SK-N-SH (cell line): Measurements from ENCODE around the gene CDK6. TPM values are rescaled to one million over a fixed set of nuclear protein-coding genes. Genes with fewer than 3 reads are reported as not detected.

Source experiments
- CTCF ChIA-PET: fragments of 300-600, 350-600 bp; formaldehyde crosslinking; extraction: SDS; loops from one replicate; lab custom pipeline; 2021; lab: Yijun Ruan, JAX
- POLR2A ChIA-PET: fragments of 350-600 bp; sonication (Branson Sonifier 250); formaldehyde crosslinking; extraction: SDS; loops from one replicate; lab custom pipeline; 2020; ENCODE audit warnings: antibody characterized with exemption, inconsistent platforms; lab: Yijun Ruan, JAX
- DNase-seq: peaks from one replicate; pipeline ENCODE4 v3.0.0; 2012
- H2AFZ ChIP-seq: fragments of 200-600 bp; sonication (generic); 2 replicates; pipeline ENCODE4 v1.8.1; 2016; ENCODE audit warnings: antibody characterized with exemption, mild to moderate bottlenecking, low read depth
- H3F3A ChIP-seq: fragments of 200-600 bp; sonication (generic); replicated peaks from 2 replicates; pipeline ENCODE3; 2016; ENCODE audit warnings: antibody characterized with exemption, mild to moderate bottlenecking; ENCODE audit not compliant: insufficient read depth
- H3K27ac ChIP-seq, 2 experiments: fragments of 200-500 bp in 1 of 2; fragments of 200-600 bp in 1 of 2; sonication (Bioruptor generic) in 1 of 2; sonication (generic), shearing (Covaris generic) in 1 of 2; 2 replicates each; pipeline versions ENCODE4 v1.5.1 to v1.6.1; 2014 to 2016; ENCODE audit warnings: low read depth in 2 of 2, inconsistent platforms in 1 of 2, low read length in 1 of 2, mild to moderate bottlenecking in 1 of 2, mixed read lengths in 1 of 2
- H3K27me3 ChIP-seq: fragments of 200-600 bp; sonication (generic), shearing (Covaris generic); 2 replicates; pipeline ENCODE4 v1.6.1; 2016; ENCODE audit warnings: mixed run types; ENCODE audit not compliant: insufficient read depth
- H3K36me3 ChIP-seq, 2 experiments: fragments of 200-500 bp in 1 of 2; fragments of 200-600 bp in 1 of 2; sonication (Bioruptor generic) in 1 of 2; sonication (generic) in 1 of 2; replicated peaks in 1 of 2; 2 replicates each; pipeline versions ENCODE3 to v1.5.1; 2014 to 2016; ENCODE audit warnings: low read length in 1 of 2, mild to moderate bottlenecking in 1 of 2; ENCODE audit not compliant: insufficient read depth in 2 of 2, control insufficient read depth in 1 of 2
- H3K4me1 ChIP-seq, 2 experiments: fragments of 200-500 bp in 1 of 2; fragments of 200-600 bp in 1 of 2; sonication (Bioruptor generic) in 1 of 2; sonication (generic), shearing (Covaris generic) in 1 of 2; 2 replicates each; pipeline versions ENCODE4 v1.5.1 to v1.6.1; 2014 to 2016; ENCODE audit warnings: low read depth in 1 of 2, low read length in 1 of 2, mixed run types in 1 of 2; ENCODE audit not compliant: insufficient read depth in 2 of 2, control insufficient read depth in 1 of 2
- H3K4me2 ChIP-seq: fragments of 200-600 bp; sonication (generic), shearing (Covaris generic); 2 replicates; pipeline ENCODE4 v1.6.1; 2017; ENCODE audit warnings: mixed run types
- H3K4me3 ChIP-seq, 2 experiments: fragments of 200-500 bp in 1 of 2; fragments of 200-600 bp in 1 of 2; sonication (Bioruptor generic) in 1 of 2; sonication (generic), shearing (Covaris generic) in 1 of 2; 2 replicates each; pipeline versions ENCODE4 v1.5.1 to v1.8.1; 2014 to 2016; ENCODE audit warnings: low read depth in 2 of 2, inconsistent platforms in 1 of 2, low read length in 1 of 2, mild to moderate bottlenecking in 1 of 2, mixed read lengths in 1 of 2, moderate library complexity in 1 of 2
- H3K79me2 ChIP-seq: fragments of 200-600 bp; sonication (generic); 2 replicates; pipeline ENCODE4 v1.8.1; 2017; ENCODE audit warnings: mild to moderate bottlenecking; ENCODE audit not compliant: insufficient read depth
- H3K9ac ChIP-seq: fragments of 200-600 bp; sonication (generic); 2 replicates; pipeline ENCODE4 v1.6.1; 2017; ENCODE audit warnings: mixed run types
- H3K9me2 ChIP-seq: fragments of 200-600 bp; sonication (generic); 2 replicates; pipeline ENCODE4 v1.6.1; 2017; ENCODE audit warnings: mixed run types
- H3K9me3 ChIP-seq: fragments of 200-600 bp; sonication (generic); 2 replicates; pipeline ENCODE4 v1.6.1; 2017; ENCODE audit warnings: mixed run types, mild to moderate bottlenecking, moderate library complexity
- H4K20me1 ChIP-seq: fragments of 200-600 bp; sonication (generic); 2 replicates; pipeline ENCODE4 v1.6.1; 2017; ENCODE audit warnings: mild to moderate bottlenecking, mixed run types; ENCODE audit not compliant: insufficient read depth
- FOSL2 ChIP-seq: IDR thresholded peaks from 2 replicates; pipeline ENCODE4 v1.4.0; 2012; ENCODE audit warnings: low read depth, mild to moderate bottlenecking, moderate library complexity, borderline replicate concordance
- MEF2A ChIP-seq: IDR thresholded peaks from 2 replicates; pipeline ENCODE4 v1.4.0; 2012; ENCODE audit warnings: low read depth, borderline replicate concordance
- MXI1 ChIP-seq: IDR thresholded peaks from 2 replicates; pipeline ENCODE4 v1.6.1; 2012; ENCODE audit warnings: mild to moderate bottlenecking, low read depth, low read length, improper control_type of control experiment
- NFIC ChIP-seq: IDR thresholded peaks from 2 replicates; pipeline ENCODE4 v1.4.0; 2012; ENCODE audit warnings: borderline replicate concordance
- RAD21 ChIP-seq: IDR thresholded peaks from 2 replicates; pipeline ENCODE4 v1.6.1; 2012; ENCODE audit warnings: mild to moderate bottlenecking, low read length
- RCOR1 ChIP-seq: fragments of 150-350 bp; IDR thresholded peaks from 2 replicates; pipeline ENCODE4 v1.6.1; 2017; ENCODE audit warnings: antibody characterized with exemption, low read length
- RFX5 ChIP-seq: IDR thresholded peaks from 2 replicates; pipeline ENCODE4 v1.6.1; 2012; ENCODE audit warnings: mild to moderate bottlenecking, improper control_type of control experiment, low read length
- TAF1 ChIP-seq: IDR thresholded peaks from 2 replicates; pipeline ENCODE4 v1.6.1; 2012; ENCODE audit warnings: low read depth, mild to moderate bottlenecking, low read length, moderate library complexity, borderline replicate concordance
- TCF12 ChIP-seq: IDR thresholded peaks from 2 replicates; pipeline ENCODE4 v1.4.0; 2012
- ZBTB33 ChIP-seq: IDR thresholded peaks from 2 replicates; pipeline ENCODE4 v1.4.0; 2012; ENCODE audit warnings: low read depth, borderline replicate concordance
- polyA plus RNA-seq, 3 experiments: library from polyadenylated mRNA; depleted of rRNA; stranded (reverse); fragments of >200 nt; gene quantifications; 2 replicates each; pipeline ENCODE4 v1.2.3, GENCODE V29; 2012
- TF ChIP-seq, protein P1 (sequence below): fragments of 150-350 bp; IDR thresholded peaks from 2 replicates; pipeline ENCODE4 v1.6.1; 2017; ENCODE audit warnings: antibody characterized with exemption, low read length, low read depth, borderline replicate concordance
- TF ChIP-seq, protein P2 (sequence below): IDR thresholded peaks from 2 replicates; pipeline ENCODE4 v1.4.0; 2012; ENCODE audit warnings: low read depth, borderline replicate concordance
- TF ChIP-seq, protein P3 (sequence below): IDR thresholded peaks from 2 replicates; pipeline ENCODE4; 2012
- TF ChIP-seq, protein P4 (sequence below): fragments of 150-350 bp; IDR thresholded peaks from 2 replicates; pipeline ENCODE4 v1.6.1; 2016; ENCODE audit warnings: mild to moderate bottlenecking, low read depth, low read length

CDK6 gene
- polyA plus RNA-seq, 1 of the 3 experiments (the other 2 are of a cell fraction) = 30.3 TPM

- no peak for DNase-seq
- H3K9me3 ChIP-seq = peaks cover 9% of the 10 kb centered on the region; the same call in 1 of the 2 replicates
- TF ChIP-seq TCF12 (no peak), TAF1 (no peak), RFX5 (no peak), RCOR1 (no peak), MEF2A (no peak), NFIC (no peak), MXI1 (no peak), FOSL2 (no peak), RAD21 (no peak), ZBTB33 (no peak)
- TF ChIP-seq, protein P1, sequence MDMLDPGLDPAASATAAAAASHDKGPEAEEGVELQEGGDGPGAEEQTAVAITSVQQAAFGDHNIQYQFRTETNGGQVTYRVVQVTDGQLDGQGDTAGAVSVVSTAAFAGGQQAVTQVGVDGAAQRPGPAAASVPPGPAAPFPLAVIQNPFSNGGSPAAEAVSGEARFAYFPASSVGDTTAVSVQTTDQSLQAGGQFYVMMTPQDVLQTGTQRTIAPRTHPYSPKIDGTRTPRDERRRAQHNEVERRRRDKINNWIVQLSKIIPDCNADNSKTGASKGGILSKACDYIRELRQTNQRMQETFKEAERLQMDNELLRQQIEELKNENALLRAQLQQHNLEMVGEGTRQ = no peak
- TF ChIP-seq, protein P2, sequence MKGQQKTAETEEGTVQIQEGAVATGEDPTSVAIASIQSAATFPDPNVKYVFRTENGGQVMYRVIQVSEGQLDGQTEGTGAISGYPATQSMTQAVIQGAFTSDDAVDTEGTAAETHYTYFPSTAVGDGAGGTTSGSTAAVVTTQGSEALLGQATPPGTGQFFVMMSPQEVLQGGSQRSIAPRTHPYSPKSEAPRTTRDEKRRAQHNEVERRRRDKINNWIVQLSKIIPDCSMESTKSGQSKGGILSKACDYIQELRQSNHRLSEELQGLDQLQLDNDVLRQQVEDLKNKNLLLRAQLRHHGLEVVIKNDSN = no peak
- TF ChIP-seq, protein P3, sequence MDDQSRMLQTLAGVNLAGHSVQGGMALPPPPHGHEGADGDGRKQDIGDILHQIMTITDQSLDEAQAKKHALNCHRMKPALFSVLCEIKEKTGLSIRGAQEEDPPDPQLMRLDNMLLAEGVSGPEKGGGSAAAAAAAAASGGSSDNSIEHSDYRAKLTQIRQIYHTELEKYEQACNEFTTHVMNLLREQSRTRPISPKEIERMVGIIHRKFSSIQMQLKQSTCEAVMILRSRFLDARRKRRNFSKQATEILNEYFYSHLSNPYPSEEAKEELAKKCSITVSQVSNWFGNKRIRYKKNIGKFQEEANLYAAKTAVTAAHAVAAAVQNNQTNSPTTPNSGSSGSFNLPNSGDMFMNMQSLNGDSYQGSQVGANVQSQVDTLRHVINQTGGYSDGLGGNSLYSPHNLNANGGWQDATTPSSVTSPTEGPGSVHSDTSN = no peak
- TF ChIP-seq, protein P4, sequence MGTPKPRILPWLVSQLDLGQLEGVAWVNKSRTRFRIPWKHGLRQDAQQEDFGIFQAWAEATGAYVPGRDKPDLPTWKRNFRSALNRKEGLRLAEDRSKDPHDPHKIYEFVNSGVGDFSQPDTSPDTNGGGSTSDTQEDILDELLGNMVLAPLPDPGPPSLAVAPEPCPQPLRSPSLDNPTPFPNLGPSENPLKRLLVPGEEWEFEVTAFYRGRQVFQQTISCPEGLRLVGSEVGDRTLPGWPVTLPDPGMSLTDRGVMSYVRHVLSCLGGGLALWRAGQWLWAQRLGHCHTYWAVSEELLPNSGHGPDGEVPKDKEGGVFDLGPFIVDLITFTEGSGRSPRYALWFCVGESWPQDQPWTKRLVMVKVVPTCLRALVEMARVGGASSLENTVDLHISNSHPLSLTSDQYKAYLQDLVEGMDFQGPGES = no peak
- H3F3A ChIP-seq = no peaks in the 10 kb centered on the region
- no peaks in the 10 kb centered on the region for H3K9me2 ChIP-seq
- H3K4me2 ChIP-seq = no peak overlapping the region
- no peak overlapping the region for H3K4me3 ChIP-seq
- H2AFZ ChIP-seq = no peak overlapping the region
- no peak overlapping the region for H3K9ac ChIP-seq
- H3K27ac ChIP-seq = no peak overlapping the region
- no peaks in the 10 kb centered on the region for H4K20me1 ChIP-seq
- H3K4me1 ChIP-seq = no peaks in the 10 kb centered on the region
- CTCF ChIA-PET = no interaction called here
- no peaks in the 10 kb centered on the region for H3K79me2 ChIP-seq
- POLR2A ChIA-PET = no interaction called here
- H3K36me3 ChIP-seq = no peaks in the 10 kb centered on the region
- no peaks in the 10 kb centered on the region for H3K27me3 ChIP-seq
These were observed 47.8 kb upstream of the CDK6 start for GRCh38 chr7:92884218-92884617.
